GM23338 (cell line): Measurements from ENCODE around the gene RPL10. TPM values are rescaled to one million over a fixed set of nuclear protein-coding genes. Genes with fewer than 3 reads are reported as not detected.

Experiments used
- ATAC-seq: fragments of 200-7000 bp; cut with Tn5 transposase; 3 replicates; pipeline ENCODE4 v1.9.1; 2020
- DNase-seq: peaks from one replicate; pipeline ENCODE4 v3.0.0-alpha.2; 2015; ENCODE audit warnings: low spot score
- H2AFZ ChIP-seq: fragments of 200-600 bp; sonication (generic); 2 replicates; pipeline ENCODE4 v1.8.0; 2016; ENCODE audit warnings: antibody characterized with exemption, mild to moderate bottlenecking, moderate library complexity
- H3F3A ChIP-seq: fragments of 200-600 bp; sonication (generic); replicated peaks from 2 replicates; pipeline ENCODE4 v1.8.0; 2017; ENCODE audit warnings: antibody characterized with exemption, mixed run types, low read depth
- H3K27ac ChIP-seq: fragments of 200-600 bp; sonication (generic); 2 replicates; pipeline ENCODE4 v1.6.1; 2016; ENCODE audit warnings: low read depth
- H3K27me3 ChIP-seq: fragments of 200-600 bp; sonication (generic); 2 replicates; pipeline ENCODE4 v1.8.0; 2016; ENCODE audit warnings: mild to moderate bottlenecking, mixed run types, moderate library complexity; ENCODE audit not compliant: insufficient read depth
- H3K36me3 ChIP-seq: fragments of 200-600 bp; sonication (generic); 2 replicates; pipeline ENCODE4 v1.8.0; 2016; ENCODE audit warnings: mild to moderate bottlenecking; ENCODE audit not compliant: insufficient read depth
- H3K4me1 ChIP-seq: fragments of 200-600 bp; sonication (generic); 2 replicates; pipeline ENCODE4 v1.8.0; 2016; ENCODE audit warnings: mild to moderate bottlenecking, moderate library complexity; ENCODE audit not compliant: insufficient read depth
- H3K4me2 ChIP-seq: fragments of 200-600 bp; sonication (generic); 2 replicates; pipeline ENCODE4 v1.7.1; 2017; ENCODE audit warnings: mixed run types
- H3K4me3 ChIP-seq: fragments of 200-600 bp; sonication (generic); 2 replicates; pipeline ENCODE4 v1.6.1; 2016; ENCODE audit warnings: mixed run types
- H3K79me2 ChIP-seq: fragments of 200-600 bp; sonication (generic); replicated peaks from 2 replicates; pipeline ENCODE4 v1.8.0; 2017; ENCODE audit warnings: mild to moderate bottlenecking; ENCODE audit not compliant: insufficient read depth
- H3K9me2 ChIP-seq: fragments of 200-600 bp; sonication (generic); 2 replicates; pipeline ENCODE4 v1.8.0; 2017; ENCODE audit not compliant: insufficient read depth
- H4K20me1 ChIP-seq: fragments of 200-600 bp; sonication (generic); replicated peaks from 2 replicates; pipeline ENCODE4 v1.8.0; 2017; ENCODE audit warnings: mild to moderate bottlenecking; ENCODE audit not compliant: insufficient read depth
- H3K27ac Mint-ChIP-seq: 2 replicates; pipeline ENCODE4 v1.8.0; 2020; ENCODE audit warnings: inconsistent platforms, mild to moderate bottlenecking, moderate library complexity, mixed read lengths
- H3K27me3 Mint-ChIP-seq: 3 replicates; pipeline ENCODE4 v1.8.0; 2022; ENCODE audit warnings: low read depth, mild to moderate bottlenecking, moderate library complexity, mixed read lengths, inconsistent platforms; ENCODE audit not compliant: insufficient read depth, poor library complexity
- H3K36me3 Mint-ChIP-seq: 3 replicates; pipeline ENCODE4 v1.8.0; 2021; ENCODE audit warnings: low read depth, mild to moderate bottlenecking, inconsistent platforms, moderate library complexity, mixed read lengths
- H3K4me1 Mint-ChIP-seq: 3 replicates; pipeline ENCODE4 v1.8.0; 2020; ENCODE audit warnings: mild to moderate bottlenecking, inconsistent platforms, mixed read lengths
- H3K4me3 Mint-ChIP-seq: 3 replicates; pipeline ENCODE4 v1.8.0; 2021; ENCODE audit warnings: moderate library complexity, mild to moderate bottlenecking, inconsistent platforms, mixed read lengths
- H3K9me3 Mint-ChIP-seq: 3 replicates; pipeline ENCODE4 v1.8.0; 2020; ENCODE audit warnings: moderate library complexity, mild to moderate bottlenecking, inconsistent platforms, mixed read lengths
- CTCF ChIP-seq, 2 experiments: fragments of 200-600 bp in 1 of 2; sonication (generic) in 1 of 2; conservative IDR thresholded peaks; 2 replicates each; pipeline versions ENCODE4 v1.5.1 to v1.6.1; 2016 to 2017; ENCODE audit warnings: antibody characterized with exemption in 2 of 2, low read depth in 2 of 2, mild to moderate bottlenecking in 2 of 2, moderate library complexity in 1 of 2
- EZH2 ChIP-seq: fragments of 200-600 bp; sonication (generic); IDR thresholded peaks from one replicate; pipeline ENCODE4 v1.8.0; 2017; ENCODE audit warnings: antibody characterized with exemption, mild to moderate bottlenecking, low read depth; ENCODE audit not compliant: unreplicated experiment
- EZH2phosphoT487 ChIP-seq: fragments of 200-600 bp; sonication (generic); IDR thresholded peaks from one replicate; pipeline ENCODE4 v1.8.1; 2018; ENCODE audit warnings: antibody characterized with exemption; ENCODE audit not compliant: unreplicated experiment
- JUNB ChIP-seq: IDR thresholded peaks from one replicate; pipeline ENCODE4 v1.6.1; 2016; ENCODE audit warnings: antibody characterized with exemption; ENCODE audit not compliant: unreplicated experiment
- NANOG ChIP-seq: IDR thresholded peaks from 2 replicates; pipeline ENCODE4 v1.6.1; 2016; ENCODE audit warnings: antibody characterized with exemption, borderline replicate concordance
- POLR2AphosphoS5 ChIP-seq: IDR thresholded peaks from 2 replicates; pipeline ENCODE4 v1.6.1; 2016; ENCODE audit warnings: antibody characterized with exemption, low read depth
- STAT1 ChIP-seq: IDR thresholded peaks from one replicate; pipeline ENCODE4 v1.6.1; 2016; ENCODE audit warnings: antibody characterized with exemption; ENCODE audit not compliant: unreplicated experiment
- ZNF331 ChIP-seq: fragments of 250-450 bp; sonication (Bioruptor Pico); IDR thresholded peaks from 2 replicates; pipeline ENCODE4 v1.5.0; 2020; ENCODE audit warnings: low read depth, mild to moderate bottlenecking, moderate library complexity
- polyA plus RNA-seq: library from polyadenylated mRNA; unstranded; fragments of >200 nt; fragmentation: Nextera tagmentation; extraction: Ambion mirVana; gene quantifications from 2 replicates; pipeline ENCODE4 v1.2.1, GENCODE V29; 2016
- total RNA-seq: library from RNA; depleted of rRNA; stranded (reverse); fragments of >200 nt; shearing (Covaris generic); gene quantifications from 2 replicates; pipeline ENCODE4 v1.2.3, GENCODE V29; 2014
- TF ChIP-seq, protein P1 (sequence below): IDR thresholded peaks from one replicate; pipeline ENCODE4 v1.6.1; 2018; ENCODE audit warnings: antibody characterized with exemption; ENCODE audit not compliant: unreplicated experiment
- TF ChIP-seq, protein P2 (sequence below): IDR thresholded peaks from 2 replicates; pipeline ENCODE4 v1.6.1; 2016; ENCODE audit warnings: antibody characterized with exemption

The RPL10 gene
- total and polyA plus RNA-seq, 2 experiments from 2014 or later, result 1,696 to 4,929 TPM

DNA sequence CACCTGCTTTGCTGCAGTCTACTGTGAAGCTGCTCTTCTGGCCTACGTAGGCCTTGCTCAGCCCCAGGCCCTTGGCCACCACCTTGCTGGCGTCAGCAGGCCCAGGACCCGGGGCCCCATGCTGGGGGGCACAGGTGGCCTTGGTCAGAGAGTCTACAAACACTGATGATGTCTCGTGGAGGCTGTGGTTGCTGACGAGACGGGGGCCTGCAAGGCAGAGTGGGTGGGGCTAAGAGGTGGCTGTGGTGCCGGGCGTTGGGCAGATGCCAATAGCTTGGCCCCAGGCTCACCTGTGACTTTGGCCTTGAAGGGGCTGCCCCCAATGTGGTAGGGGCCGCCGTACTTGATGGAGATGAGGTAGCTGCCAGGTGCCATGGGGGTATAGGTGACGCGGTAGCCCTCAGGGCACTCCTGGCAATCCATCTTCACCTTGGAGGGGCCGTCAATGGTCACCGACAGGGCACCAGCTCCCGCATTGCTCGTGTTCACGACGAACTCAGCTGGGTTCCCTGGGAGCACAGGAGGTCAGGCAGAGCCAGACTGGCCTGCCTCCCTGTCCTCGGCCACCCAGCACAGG, 48.7 kb upstream of the RPL10 start (continued):
- TF ChIP-seq CTCF (conservative IDR thresholded peaks at IDR 0.05; ENCODE audit: low read depth in 2 of 2) (no peak), EZH2 (no peak), ZNF331 (CRISPR knock-in tag) (no peak), STAT1 (no peak), NANOG (no peak), JUNB (no peak), POLR2AphosphoS5 (no peak)
- TF ChIP-seq, protein P1, sequence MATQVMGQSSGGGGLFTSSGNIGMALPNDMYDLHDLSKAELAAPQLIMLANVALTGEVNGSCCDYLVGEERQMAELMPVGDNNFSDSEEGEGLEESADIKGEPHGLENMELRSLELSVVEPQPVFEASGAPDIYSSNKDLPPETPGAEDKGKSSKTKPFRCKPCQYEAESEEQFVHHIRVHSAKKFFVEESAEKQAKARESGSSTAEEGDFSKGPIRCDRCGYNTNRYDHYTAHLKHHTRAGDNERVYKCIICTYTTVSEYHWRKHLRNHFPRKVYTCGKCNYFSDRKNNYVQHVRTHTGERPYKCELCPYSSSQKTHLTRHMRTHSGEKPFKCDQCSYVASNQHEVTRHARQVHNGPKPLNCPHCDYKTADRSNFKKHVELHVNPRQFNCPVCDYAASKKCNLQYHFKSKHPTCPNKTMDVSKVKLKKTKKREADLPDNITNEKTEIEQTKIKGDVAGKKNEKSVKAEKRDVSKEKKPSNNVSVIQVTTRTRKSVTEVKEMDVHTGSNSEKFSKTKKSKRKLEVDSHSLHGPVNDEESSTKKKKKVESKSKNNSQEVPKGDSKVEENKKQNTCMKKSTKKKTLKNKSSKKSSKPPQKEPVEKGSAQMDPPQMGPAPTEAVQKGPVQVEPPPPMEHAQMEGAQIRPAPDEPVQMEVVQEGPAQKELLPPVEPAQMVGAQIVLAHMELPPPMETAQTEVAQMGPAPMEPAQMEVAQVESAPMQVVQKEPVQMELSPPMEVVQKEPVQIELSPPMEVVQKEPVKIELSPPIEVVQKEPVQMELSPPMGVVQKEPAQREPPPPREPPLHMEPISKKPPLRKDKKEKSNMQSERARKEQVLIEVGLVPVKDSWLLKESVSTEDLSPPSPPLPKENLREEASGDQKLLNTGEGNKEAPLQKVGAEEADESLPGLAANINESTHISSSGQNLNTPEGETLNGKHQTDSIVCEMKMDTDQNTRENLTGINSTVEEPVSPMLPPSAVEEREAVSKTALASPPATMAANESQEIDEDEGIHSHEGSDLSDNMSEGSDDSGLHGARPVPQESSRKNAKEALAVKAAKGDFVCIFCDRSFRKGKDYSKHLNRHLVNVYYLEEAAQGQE, result no peak
- TF ChIP-seq, protein P2, sequence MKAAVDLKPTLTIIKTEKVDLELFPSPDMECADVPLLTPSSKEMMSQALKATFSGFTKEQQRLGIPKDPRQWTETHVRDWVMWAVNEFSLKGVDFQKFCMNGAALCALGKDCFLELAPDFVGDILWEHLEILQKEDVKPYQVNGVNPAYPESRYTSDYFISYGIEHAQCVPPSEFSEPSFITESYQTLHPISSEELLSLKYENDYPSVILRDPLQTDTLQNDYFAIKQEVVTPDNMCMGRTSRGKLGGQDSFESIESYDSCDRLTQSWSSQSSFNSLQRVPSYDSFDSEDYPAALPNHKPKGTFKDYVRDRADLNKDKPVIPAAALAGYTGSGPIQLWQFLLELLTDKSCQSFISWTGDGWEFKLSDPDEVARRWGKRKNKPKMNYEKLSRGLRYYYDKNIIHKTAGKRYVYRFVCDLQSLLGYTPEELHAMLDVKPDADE, result no peak

DNA sequence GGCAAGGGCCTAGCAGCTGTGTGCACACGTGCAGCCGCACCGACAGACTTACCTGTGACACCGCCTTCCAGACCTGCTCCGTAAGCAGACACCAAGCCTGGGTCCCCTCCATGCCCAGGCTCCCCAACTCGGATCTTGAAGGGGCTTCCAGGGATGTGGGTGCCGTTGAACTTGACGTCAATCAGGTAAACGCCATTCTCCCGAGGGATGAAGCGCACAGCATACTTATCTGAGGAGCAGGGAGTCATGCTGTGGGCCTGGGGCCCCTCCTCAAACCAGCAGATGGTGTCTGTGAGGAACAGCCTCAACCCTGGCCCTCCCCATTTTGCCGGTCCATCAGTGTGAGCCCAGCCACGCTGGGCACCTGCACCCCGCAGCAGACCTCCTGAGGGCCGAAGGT, 48.2 kb upstream of the RPL10 start:
- H3K36me3 Mint-ChIP-seq, result peaks cover 59% of the 10 kb centered on the region
- H3K4me3 ChIP-seq, result no peak overlapping the region
- peaks cover 5% of the 10 kb centered on the region; the same call in 2 of the 3 replicates for H3K4me1 Mint-ChIP-seq
- peaks cover 10% of the 10 kb centered on the region for H3K36me3 ChIP-seq
- TF ChIP-seq EZH2phosphoT487 (no peak), STAT1 (no peak), EZH2 (no peak), CTCF (conservative IDR thresholded peaks at IDR 0.05; ENCODE audit: low read depth in 2 of 2) (no peak)
- H2AFZ ChIP-seq, result no peak overlapping the region
- no peaks in the 10 kb centered on the region for H3K27me3 ChIP-seq
- no peak overlapping the region for H3K4me2 ChIP-seq
- H3K27ac ChIP-seq, result no peak overlapping the region
- no peaks in the 10 kb centered on the region for H3K4me1 ChIP-seq
- H3K4me3 Mint-ChIP-seq, result no peak overlapping the region
- H4K20me1 ChIP-seq, result no peaks in the 10 kb centered on the region
- ATAC-seq (no peak), DNase-seq (no peak)
- peaks cover 10% of the 10 kb centered on the region for H3F3A ChIP-seq
- H3K79me2 ChIP-seq, result no peaks in the 10 kb centered on the region
- no peak overlapping the region for H3K27ac Mint-ChIP-seq
- no peaks in the 10 kb centered on the region for H3K9me3 Mint-ChIP-seq
- H3K27me3 Mint-ChIP-seq, result peaks cover 8% of the 10 kb centered on the region
- no peaks in the 10 kb centered on the region for H3K9me2 ChIP-seq
